ENCODE measurements around the gene LCE7A. TPM values are rescaled to one million over a fixed set of nuclear protein-coding genes. Genes with fewer than 3 reads are reported as not detected.

Gene LCE7A, protein sequence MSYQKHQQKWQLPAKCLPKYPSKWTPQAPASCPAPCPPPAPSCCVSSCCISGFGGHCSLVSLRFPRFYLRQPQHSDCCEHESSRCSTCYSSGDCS
- not detected in 2 replicates for polyA plus RNA-seq
- not detected in 2 replicates for polyA minus RNA-seq

DNA sequence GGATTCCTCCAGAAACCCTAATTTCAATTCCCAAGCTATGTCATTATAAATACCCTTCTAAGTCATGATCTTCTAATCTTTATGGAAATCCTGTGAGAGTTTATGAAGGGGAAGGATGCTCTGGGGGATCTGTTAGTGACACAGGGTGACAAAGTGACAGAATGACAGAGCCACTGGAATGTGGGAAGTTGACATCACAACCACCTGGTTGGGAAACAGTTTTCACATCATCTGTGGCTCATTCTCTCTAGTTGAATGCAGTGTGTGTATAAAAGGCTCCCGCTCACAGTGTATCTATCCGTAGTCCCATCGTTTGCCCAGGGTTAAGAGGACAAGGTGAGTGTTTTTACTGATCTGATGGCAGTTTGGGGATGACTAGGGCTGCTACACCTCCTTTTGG, at the start of gene LCE7A:
TSS of gene LCE7A (plus strand) at position 301 of the 400 bp plus-strand sequence. CDS start 702 bp downstream, outside the sequence.
- H3K4me2 ChIP-seq (ENCODE audit: low read length), result no peak within 1 kb of the TSS
- H3K9me3 ChIP-seq (ENCODE audit: low read length), result no peaks in the 10 kb centered on the region
- H3K9ac ChIP-seq (ENCODE audit: low read length), result no peak within 1 kb of the TSS
- H3K79me2 ChIP-seq (replicated peaks; ENCODE audit: insufficient read depth, low read length), result no peaks in the 10 kb centered on the region
- no peaks in the 10 kb centered on the region for H3K9me2 ChIP-seq (ENCODE audit: insufficient read depth, low read length)
- H3F3A ChIP-seq (ENCODE audit: insufficient read depth, low read length, poor library complexity, severe bottlenecking), result no peaks in the 10 kb centered on the region
- H3K27ac ChIP-seq (ENCODE audit: low read length), result no peak within 1 kb of the TSS
- no peak for TF ChIP-seq SMC3 (conservative IDR thresholded peaks at IDR 0.05; ENCODE audit: poor library complexity)
- no peak for TF ChIP-seq EP300 (conservative IDR thresholded peaks at IDR 0.05; ENCODE audit: poor library complexity, severe bottlenecking)
- H2AFZ ChIP-seq (ENCODE audit: low read depth, low read length), result no peak within 1 kb of the TSS
- H3K36me3 ChIP-seq (ENCODE audit: insufficient read depth, low read length), result no peaks in the 10 kb centered on the region
- no peak within 1 kb of the TSS for H3K4me3 ChIP-seq (ENCODE audit: low read length)
- H4K20me1 ChIP-seq (ENCODE audit: insufficient read depth), result no peaks in the 10 kb centered on the region
- no peaks in the 10 kb centered on the region for H3K27me3 ChIP-seq (ENCODE audit: insufficient read depth, low read depth, low read length)

DNA sequence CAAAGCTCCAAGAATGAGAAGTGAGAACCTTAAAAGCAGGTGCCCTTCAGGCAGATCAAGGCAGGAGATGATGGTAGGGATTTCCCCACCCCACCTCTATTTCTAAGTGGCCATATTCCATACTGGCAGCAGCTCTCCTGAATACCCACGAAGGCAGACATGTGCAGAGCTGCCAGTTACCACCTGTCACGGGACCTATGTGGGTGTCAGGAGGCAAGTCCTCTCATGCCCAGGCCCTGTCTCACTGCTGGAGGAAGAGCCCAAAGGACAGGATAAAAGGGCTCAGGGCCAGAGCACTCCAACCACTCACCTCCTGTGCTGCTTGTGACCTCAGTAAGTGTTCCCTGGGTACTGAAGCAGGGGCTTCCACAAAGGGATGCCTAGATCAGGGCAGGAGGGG, 48.7 kb upstream of the LCE7A start:
- Histone ChIP-seq H3K9me3 (ENCODE audit: low read length) (no peaks in the 10 kb centered on the region), H3K9ac (ENCODE audit: low read length) (no peak overlapping the region), H3K4me2 (ENCODE audit: low read length) (no peak overlapping the region), H3K27ac (ENCODE audit: low read length) (no peak overlapping the region), H3K27me3 (ENCODE audit: insufficient read depth, low read depth, low read length) (no peaks in the 10 kb centered on the region), H3F3A (ENCODE audit: insufficient read depth, low read length, poor library complexity, severe bottlenecking) (no peaks in the 10 kb centered on the region), H3K79me2 (replicated peaks; ENCODE audit: insufficient read depth, low read length) (no peaks in the 10 kb centered on the region), H4K20me1 (ENCODE audit: insufficient read depth) (no peaks in the 10 kb centered on the region), H2AFZ (ENCODE audit: low read depth, low read length) (no peak overlapping the region), H3K9me2 (ENCODE audit: insufficient read depth, low read length) (no peaks in the 10 kb centered on the region), H3K4me3 (ENCODE audit: low read length) (no peak overlapping the region), H3K36me3 (ENCODE audit: insufficient read depth, low read length) (no peaks in the 10 kb centered on the region)
- TF ChIP-seq EZH2 (IDR thresholded peaks at IDR 0.05; ENCODE audit: borderline replicate concordance, insufficient read depth, low read length, poor library complexity, severe bottlenecking) (no peak), REST (IDR thresholded peaks at IDR 0.05; ENCODE audit: borderline replicate concordance) (no peak), MXI1 (conservative IDR thresholded peaks at IDR 0.05; ENCODE audit: poor library complexity, severe bottlenecking) (no peak), SMC3 (conservative IDR thresholded peaks at IDR 0.05; ENCODE audit: poor library complexity) (no peak), EP300 (conservative IDR thresholded peaks at IDR 0.05; ENCODE audit: poor library complexity, severe bottlenecking) (no peak), RAD21 (conservative IDR thresholded peaks at IDR 0.05) (no peak), POLR2AphosphoS5 (IDR thresholded peaks at IDR 0.05) (no peak), TAF1 (IDR thresholded peaks at IDR 0.05; ENCODE audit: low read depth) (no peak), CTCF (IDR thresholded peaks at IDR 0.05; ENCODE audit: poor library complexity, severe bottlenecking) (no peak)

Measured in neural cell (in vitro differentiated cells).